ENCODE results near the gene MT1M.
A peak's percentile ranks its signal among the peaks of the same experiment; 100 is the strongest.

Gene MT1M

GRCh38 chr16:56634715-56635440, 2.4 kb downstream of the MT1M start:
- no peak for TF ChIP-seq CTCF (IDR thresholded peaks at IDR 0.05; ENCODE audit: low read depth, low read length, missing control alignments)
- H3K27me3 ChIP-seq (replicated peaks) = peaks cover 32% of the 10 kb centered on the region
- no peaks in the 10 kb centered on the region for H3K36me3 ChIP-seq (replicated peaks)
- in situ Hi-C loops (cut with HindIII; ENCODE audit: low pct_ligation_motif_present, low sequenced_read_pairs) = no loop called here
- peak overlapping the region; percentile 37 for H3K4me3 ChIP-seq (ENCODE audit: low read depth, low read length)
- DNase-seq = no peak
- no peak overlapping the region for H3K27ac ChIP-seq

- in situ Hi-C loops (cut with HindIII; ENCODE audit: low pct_ligation_motif_present, low sequenced_read_pairs) = no loop called here
- TF ChIP-seq CTCF (IDR thresholded peaks at IDR 0.05; ENCODE audit: low read depth, low read length, missing control alignments) = no peak
- no peak for DNase-seq
- H3K27ac ChIP-seq = no peak overlapping the region
- H3K4me3 ChIP-seq (ENCODE audit: low read depth, low read length) = peak overlapping the region; percentile 37
- H3K27me3 ChIP-seq (replicated peaks) = peaks cover 32% of the 10 kb centered on the region
- H3K36me3 ChIP-seq (replicated peaks) = no peaks in the 10 kb centered on the region
These were observed 3.0 kb downstream of the MT1M start for GRCh38 chr16:56635441-56635967.

- DNase-seq = no peak
- H3K36me3 ChIP-seq (replicated peaks) = no peaks in the 10 kb centered on the region
- no peak overlapping the region for H3K27ac ChIP-seq
- in situ Hi-C loops (cut with HindIII; ENCODE audit: low pct_ligation_motif_present, low sequenced_read_pairs) = no loop called here
- no peak overlapping the region for H3K4me3 ChIP-seq (ENCODE audit: low read depth, low read length)
- no peak for TF ChIP-seq CTCF (IDR thresholded peaks at IDR 0.05; ENCODE audit: low read depth, low read length, missing control alignments)
- peaks cover 32% of the 10 kb centered on the region for H3K27me3 ChIP-seq (replicated peaks)
These were observed 4.4 kb downstream of the MT1M start for GRCh38 chr16:56636616-56637413.

GRCh38 chr16:56637814-56638750, 5.6 kb downstream of the MT1M start, which contains the start of gene MT1A:
TSS of gene MT1A (plus strand) at chr16:56638666. CDS start at chr16:56638739, 73 bp downstream.
- TF ChIP-seq CTCF (IDR thresholded peaks at IDR 0.05; ENCODE audit: low read depth, low read length, missing control alignments) = no peak
- Histone ChIP-seq H3K27me3 (replicated peaks) (peaks cover 30% of the 10 kb centered on the region), H3K4me3 (ENCODE audit: low read depth, low read length) (peak within 1 kb of the TSS; percentile 59), H3K36me3 (replicated peaks) (no peaks in the 10 kb centered on the region), H3K27ac (no peak within 1 kb of the TSS)
- in situ Hi-C loops (cut with HindIII; ENCODE audit: low pct_ligation_motif_present, low sequenced_read_pairs) = no loop called here
- no peak for DNase-seq

- Histone ChIP-seq H3K27ac (no peak overlapping the region), H3K36me3 (replicated peaks) (no peaks in the 10 kb centered on the region), H3K27me3 (replicated peaks) (peaks cover 34% of the 10 kb centered on the region), H3K4me3 (ENCODE audit: low read depth, low read length) (no peak overlapping the region)
- in situ Hi-C loops (cut with HindIII; ENCODE audit: low pct_ligation_motif_present, low sequenced_read_pairs) = no loop called here
- no peak for TF ChIP-seq CTCF (IDR thresholded peaks at IDR 0.05; ENCODE audit: low read depth, low read length, missing control alignments)
- no peak for DNase-seq
These were observed 6.6 kb downstream of the MT1M start for GRCh38 chr16:56639045-56639444.

Data from brain microvascular endothelial cell (primary cell).